GM18867 (cell line): ENCODE measurements around the gene CCDC160.

ENCODE experiments used
- ATAC-seq: cut with Tn5 transposase; IDR thresholded peaks from one replicate; pipeline ENCODE4 v1.9.1; 2021; ENCODE audit warnings: mild to moderate bottlenecking, moderate library complexity; ENCODE audit not compliant: unreplicated experiment

The CCDC160 gene

GRCh38 chrX:134294548-134294947 is 57.6 kb downstream of the CCDC160 start:
- no peak for ATAC-seq
